ENCODE data around the gene TM7SF2. TPM values are rescaled to one million over a fixed set of nuclear protein-coding genes. Genes with fewer than 3 reads are reported as not detected.

TM7SF2 gene
- total RNA-seq, 1 experiment from 2014 or later: 63.8 TPM

DNA sequence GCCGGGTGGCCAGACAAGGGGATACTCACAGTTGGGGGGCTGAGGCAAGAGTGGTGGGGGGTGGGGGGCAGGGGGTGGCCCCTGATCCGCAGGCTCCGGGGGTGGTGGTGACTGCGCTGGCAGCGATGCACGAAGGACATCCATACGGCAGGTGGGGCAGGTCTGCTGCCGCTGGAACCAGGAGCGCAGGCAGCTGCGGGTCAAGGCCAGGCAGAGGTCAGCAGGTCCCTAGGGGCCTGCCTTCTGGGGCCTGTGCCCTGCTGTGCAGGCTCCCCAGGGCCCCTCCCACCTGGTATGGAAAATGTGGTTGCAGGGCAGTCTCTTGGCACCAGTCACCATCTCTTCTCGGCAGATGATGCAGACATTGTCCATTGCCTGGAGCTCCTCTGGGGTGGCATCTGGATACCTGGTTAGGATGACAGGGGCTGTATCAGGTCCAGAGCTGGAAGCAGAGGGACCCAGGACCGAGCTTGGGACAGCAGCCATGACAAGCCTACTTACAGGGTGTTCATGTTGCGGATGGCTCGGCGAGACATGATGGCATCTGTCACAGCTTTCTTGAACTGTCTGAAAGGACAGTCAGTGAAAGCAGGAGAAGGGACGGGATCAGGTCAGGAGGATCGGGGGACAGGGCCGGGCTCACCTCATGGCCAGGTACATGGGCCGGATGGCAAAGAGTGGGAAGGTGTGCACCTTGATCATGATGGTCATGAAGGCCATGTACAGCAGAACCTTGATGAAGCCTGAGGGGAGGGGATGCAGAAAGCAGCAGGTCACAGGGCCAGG lies 19.2 kb downstream of the TM7SF2 start (continued):
- TF ChIP-seq ZNF317 (CRISPR knock-in tag; IDR thresholded peaks at IDR 0.05; ENCODE audit: borderline replicate concordance, low read depth): no peak
- TF ChIP-seq, protein P1, sequence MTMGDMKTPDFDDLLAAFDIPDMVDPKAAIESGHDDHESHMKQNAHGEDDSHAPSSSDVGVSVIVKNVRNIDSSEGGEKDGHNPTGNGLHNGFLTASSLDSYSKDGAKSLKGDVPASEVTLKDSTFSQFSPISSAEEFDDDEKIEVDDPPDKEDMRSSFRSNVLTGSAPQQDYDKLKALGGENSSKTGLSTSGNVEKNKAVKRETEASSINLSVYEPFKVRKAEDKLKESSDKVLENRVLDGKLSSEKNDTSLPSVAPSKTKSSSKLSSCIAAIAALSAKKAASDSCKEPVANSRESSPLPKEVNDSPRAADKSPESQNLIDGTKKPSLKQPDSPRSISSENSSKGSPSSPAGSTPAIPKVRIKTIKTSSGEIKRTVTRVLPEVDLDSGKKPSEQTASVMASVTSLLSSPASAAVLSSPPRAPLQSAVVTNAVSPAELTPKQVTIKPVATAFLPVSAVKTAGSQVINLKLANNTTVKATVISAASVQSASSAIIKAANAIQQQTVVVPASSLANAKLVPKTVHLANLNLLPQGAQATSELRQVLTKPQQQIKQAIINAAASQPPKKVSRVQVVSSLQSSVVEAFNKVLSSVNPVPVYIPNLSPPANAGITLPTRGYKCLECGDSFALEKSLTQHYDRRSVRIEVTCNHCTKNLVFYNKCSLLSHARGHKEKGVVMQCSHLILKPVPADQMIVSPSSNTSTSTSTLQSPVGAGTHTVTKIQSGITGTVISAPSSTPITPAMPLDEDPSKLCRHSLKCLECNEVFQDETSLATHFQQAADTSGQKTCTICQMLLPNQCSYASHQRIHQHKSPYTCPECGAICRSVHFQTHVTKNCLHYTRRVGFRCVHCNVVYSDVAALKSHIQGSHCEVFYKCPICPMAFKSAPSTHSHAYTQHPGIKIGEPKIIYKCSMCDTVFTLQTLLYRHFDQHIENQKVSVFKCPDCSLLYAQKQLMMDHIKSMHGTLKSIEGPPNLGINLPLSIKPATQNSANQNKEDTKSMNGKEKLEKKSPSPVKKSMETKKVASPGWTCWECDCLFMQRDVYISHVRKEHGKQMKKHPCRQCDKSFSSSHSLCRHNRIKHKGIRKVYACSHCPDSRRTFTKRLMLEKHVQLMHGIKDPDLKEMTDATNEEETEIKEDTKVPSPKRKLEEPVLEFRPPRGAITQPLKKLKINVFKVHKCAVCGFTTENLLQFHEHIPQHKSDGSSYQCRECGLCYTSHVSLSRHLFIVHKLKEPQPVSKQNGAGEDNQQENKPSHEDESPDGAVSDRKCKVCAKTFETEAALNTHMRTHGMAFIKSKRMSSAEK (CRISPR knock-in tag; IDR thresholded peaks at IDR 0.05; ENCODE audit: borderline replicate concordance): no peak
- TF ChIP-seq NR2C2 (CRISPR knock-in tag; IDR thresholded peaks at IDR 0.05): no peak
- no peak for TF ChIP-seq ARID4B (CRISPR knock-in tag; IDR thresholded peaks at IDR 0.05; ENCODE audit: borderline replicate concordance)
- TF ChIP-seq, protein P2, sequence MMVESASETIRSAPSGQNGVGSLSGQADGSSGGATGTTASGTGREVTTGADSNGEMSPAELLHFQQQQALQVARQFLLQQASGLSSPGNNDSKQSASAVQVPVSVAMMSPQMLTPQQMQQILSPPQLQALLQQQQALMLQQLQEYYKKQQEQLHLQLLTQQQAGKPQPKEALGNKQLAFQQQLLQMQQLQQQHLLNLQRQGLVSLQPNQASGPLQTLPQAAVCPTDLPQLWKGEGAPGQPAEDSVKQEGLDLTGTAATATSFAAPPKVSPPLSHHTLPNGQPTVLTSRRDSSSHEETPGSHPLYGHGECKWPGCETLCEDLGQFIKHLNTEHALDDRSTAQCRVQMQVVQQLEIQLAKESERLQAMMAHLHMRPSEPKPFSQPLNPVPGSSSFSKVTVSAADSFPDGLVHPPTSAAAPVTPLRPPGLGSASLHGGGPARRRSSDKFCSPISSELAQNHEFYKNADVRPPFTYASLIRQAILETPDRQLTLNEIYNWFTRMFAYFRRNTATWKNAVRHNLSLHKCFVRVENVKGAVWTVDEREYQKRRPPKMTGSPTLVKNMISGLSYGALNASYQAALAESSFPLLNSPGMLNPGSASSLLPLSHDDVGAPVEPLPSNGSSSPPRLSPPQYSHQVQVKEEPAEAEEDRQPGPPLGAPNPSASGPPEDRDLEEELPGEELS (CRISPR knock-in tag; IDR thresholded peaks at IDR 0.05): no peak

GRCh38 chr11:65131417-65131776 lies 19.7 kb downstream of the TM7SF2 start:
- no peaks in the 10 kb centered on the region for H3K9me3 Mint-ChIP-seq
- no peak for TF ChIP-seq MYBL2 (CRISPR knock-in tag; IDR thresholded peaks at IDR 0.05)
- TF ChIP-seq, protein P3, sequence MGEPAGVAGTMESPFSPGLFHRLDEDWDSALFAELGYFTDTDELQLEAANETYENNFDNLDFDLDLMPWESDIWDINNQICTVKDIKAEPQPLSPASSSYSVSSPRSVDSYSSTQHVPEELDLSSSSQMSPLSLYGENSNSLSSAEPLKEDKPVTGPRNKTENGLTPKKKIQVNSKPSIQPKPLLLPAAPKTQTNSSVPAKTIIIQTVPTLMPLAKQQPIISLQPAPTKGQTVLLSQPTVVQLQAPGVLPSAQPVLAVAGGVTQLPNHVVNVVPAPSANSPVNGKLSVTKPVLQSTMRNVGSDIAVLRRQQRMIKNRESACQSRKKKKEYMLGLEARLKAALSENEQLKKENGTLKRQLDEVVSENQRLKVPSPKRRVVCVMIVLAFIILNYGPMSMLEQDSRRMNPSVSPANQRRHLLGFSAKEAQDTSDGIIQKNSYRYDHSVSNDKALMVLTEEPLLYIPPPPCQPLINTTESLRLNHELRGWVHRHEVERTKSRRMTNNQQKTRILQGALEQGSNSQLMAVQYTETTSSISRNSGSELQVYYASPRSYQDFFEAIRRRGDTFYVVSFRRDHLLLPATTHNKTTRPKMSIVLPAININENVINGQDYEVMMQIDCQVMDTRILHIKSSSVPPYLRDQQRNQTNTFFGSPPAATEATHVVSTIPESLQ (CRISPR knock-in tag; IDR thresholded peaks at IDR 0.05): no peak
- TF ChIP-seq ZMAT4 (CRISPR knock-in tag; IDR thresholded peaks at IDR 0.05): no peak
- TF ChIP-seq ZNF232 (CRISPR knock-in tag; IDR thresholded peaks at IDR 0.05): no peak
- no peak for TF ChIP-seq SP1 (CRISPR knock-in tag; conservative IDR thresholded peaks at IDR 0.05)
- TF ChIP-seq SMAD4 (CRISPR knock-in tag; IDR thresholded peaks at IDR 0.05): no peak
- TF ChIP-seq, protein P4, sequence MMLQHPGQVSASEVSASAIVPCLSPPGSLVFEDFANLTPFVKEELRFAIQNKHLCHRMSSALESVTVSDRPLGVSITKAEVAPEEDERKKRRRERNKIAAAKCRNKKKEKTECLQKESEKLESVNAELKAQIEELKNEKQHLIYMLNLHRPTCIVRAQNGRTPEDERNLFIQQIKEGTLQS (CRISPR knock-in tag; conservative IDR thresholded peaks at IDR 0.05): no peak
- TF ChIP-seq, protein P5, sequence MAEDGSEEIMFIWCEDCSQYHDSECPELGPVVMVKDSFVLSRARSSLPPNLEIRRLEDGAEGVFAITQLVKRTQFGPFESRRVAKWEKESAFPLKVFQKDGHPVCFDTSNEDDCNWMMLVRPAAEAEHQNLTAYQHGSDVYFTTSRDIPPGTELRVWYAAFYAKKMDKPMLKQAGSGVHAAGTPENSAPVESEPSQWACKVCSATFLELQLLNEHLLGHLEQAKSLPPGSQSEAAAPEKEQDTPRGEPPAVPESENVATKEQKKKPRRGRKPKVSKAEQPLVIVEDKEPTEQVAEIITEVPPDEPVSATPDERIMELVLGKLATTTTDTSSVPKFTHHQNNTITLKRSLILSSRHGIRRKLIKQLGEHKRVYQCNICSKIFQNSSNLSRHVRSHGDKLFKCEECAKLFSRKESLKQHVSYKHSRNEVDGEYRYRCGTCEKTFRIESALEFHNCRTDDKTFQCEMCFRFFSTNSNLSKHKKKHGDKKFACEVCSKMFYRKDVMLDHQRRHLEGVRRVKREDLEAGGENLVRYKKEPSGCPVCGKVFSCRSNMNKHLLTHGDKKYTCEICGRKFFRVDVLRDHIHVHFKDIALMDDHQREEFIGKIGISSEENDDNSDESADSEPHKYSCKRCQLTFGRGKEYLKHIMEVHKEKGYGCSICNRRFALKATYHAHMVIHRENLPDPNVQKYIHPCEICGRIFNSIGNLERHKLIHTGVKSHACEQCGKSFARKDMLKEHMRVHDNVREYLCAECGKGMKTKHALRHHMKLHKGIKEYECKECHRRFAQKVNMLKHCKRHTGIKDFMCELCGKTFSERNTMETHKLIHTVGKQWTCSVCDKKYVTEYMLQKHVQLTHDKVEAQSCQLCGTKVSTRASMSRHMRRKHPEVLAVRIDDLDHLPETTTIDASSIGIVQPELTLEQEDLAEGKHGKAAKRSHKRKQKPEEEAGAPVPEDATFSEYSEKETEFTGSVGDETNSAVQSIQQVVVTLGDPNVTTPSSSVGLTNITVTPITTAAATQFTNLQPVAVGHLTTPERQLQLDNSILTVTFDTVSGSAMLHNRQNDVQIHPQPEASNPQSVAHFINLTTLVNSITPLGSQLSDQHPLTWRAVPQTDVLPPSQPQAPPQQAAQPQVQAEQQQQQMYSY (CRISPR knock-in tag; IDR thresholded peaks at IDR 0.05): no peak
- no peak for TF ChIP-seq ZNF263 (CRISPR knock-in tag; IDR thresholded peaks at IDR 0.05; ENCODE audit: low read depth)
- no peak for TF ChIP-seq ERG (CRISPR knock-in tag; IDR thresholded peaks at IDR 0.05)
- no peak for TF ChIP-seq NR2C2 (CRISPR knock-in tag; IDR thresholded peaks at IDR 0.05)

More at GRCh38 chr11:65131417-65131776, 19.7 kb downstream of the TM7SF2 start:
- Mint-ChIP-seq H3K4me3 (no peak overlapping the region), H3K27ac (no peak overlapping the region), H3K36me3 (peaks cover 24% of the 10 kb centered on the region), H3K4me1 (peaks cover 18% of the 10 kb centered on the region), H3K27me3 (ENCODE audit: low read depth) (no peaks in the 10 kb centered on the region)
- DNase-seq (ENCODE audit: low spot score) (no peak), ATAC-seq (no peak)
- ChIA-PET POLR2A (interaction anchor here (0.5 to 1.8 kb wide), 2 partner anchors 9 to 131 kb away, joined by 6 to 7 read pairs; partner anchors contain the start of genes FAU and MRPL49), CTCF (interaction anchor here (2.0 to 3.1 kb wide), 2 partner anchors 14 to 50 kb away, joined by 12 to 13 read pairs; partner anchors contain the start of genes CAPN1 and ZNHIT2)
